GM21737 (cell line): ENCODE measurements around the gene BMS1.

Experiments
- ATAC-seq: cut with Tn5 transposase; IDR thresholded peaks from one replicate; pipeline ENCODE4 v1.9.1; 2021; ENCODE audit warnings: mild to moderate bottlenecking, moderate library complexity; ENCODE audit not compliant: unreplicated experiment

BMS1 gene

DNA sequence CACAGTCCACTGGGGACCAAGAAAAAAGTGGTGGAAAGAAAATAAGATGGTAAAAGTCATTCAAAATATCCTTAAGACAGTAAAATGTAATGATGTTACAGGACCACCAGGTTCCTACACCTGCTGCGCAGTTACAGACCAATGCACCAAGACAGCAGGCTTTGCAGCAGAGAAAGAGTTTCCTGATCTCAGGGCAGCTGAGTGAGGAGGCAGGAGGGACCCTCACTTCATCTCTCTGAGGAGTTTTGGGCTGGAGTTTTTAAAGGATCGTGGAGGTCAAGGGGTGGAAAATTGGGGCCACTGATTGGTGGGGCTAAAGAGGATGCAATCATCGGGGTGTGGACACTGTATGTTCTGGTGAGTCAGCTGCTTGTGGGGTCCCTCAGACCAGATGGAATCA is 100.0 kb downstream of the BMS1 start:
- ATAC-seq: no peak
